ENCODE measurements around the gene PRPF6. TPM values are rescaled to one million over a fixed set of nuclear protein-coding genes. Genes with fewer than 3 reads are reported as not detected.

Gene PRPF6
- total and polyA plus RNA-seq, 2 of the 13 experiments (the other 11 are each of a cell fraction or from before 2014, with no cell fraction given) = 63.7 to 101 TPM

DNA sequence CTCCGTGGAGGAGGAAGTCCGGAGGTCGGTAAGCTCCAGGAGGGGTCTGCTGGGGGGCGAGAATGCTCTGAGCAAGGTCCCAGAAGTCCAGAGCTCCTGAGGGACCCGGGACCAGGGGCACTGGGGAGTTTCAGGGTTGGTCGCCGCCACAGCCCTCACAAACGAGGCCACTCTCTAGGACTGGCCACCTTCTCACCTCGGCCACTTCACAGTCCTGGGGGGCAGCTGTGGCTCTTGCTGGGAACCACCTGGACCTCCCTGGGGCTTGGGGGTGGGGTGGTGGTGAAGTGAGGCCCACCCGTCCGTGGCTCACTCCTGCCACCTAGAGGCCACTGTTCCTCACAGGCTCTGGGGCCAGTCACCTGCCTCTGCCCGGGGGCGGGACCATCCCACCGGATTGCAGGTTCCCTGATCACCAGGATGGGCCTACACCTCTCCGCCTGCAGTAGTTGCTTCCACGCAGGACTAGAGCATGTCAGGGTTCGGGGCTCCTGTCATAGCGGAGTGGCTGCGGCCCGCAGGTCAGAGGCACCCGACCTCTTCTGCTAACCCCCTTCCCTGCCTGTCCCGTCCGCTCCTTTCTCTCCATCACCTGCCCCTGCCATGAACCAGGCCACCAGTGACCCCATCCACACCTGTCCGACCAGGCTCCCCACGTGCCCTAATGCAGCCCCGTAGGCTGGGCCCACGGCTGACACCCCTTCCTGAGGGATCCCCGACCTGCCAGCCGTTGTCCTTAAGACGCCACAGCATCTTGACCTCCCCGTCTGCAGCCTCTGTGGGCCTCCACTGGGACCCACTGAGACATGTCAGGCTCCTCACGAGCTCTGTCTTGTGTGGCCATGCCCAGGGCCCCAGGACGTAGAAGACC lies 76.9 kb downstream of the PRPF6 start (continued):
- TF ChIP-seq FIP1L1 (IDR thresholded peaks at IDR 0.05; ENCODE audit: borderline replicate concordance, insufficient read depth, low read depth, low read length) (0 out of 2 replicates have a peak, but pooled peaks have one; percentile 63), ZNF768 (CRISPR knock-in tag; IDR thresholded peaks at IDR 0.05) (0 out of 2 replicates have a peak, but pooled peaks have one; percentile 43), SMYD3 (CRISPR knock-in tag; IDR thresholded peaks at IDR 0.05) (no peak), ZNF282 (IDR thresholded peaks at IDR 0.05; ENCODE audit: partially characterized antibody) (no peak), ZNF317 (CRISPR knock-in tag; IDR thresholded peaks at IDR 0.05) (peak; percentile 30; the same call in 1 of the 2 replicates), KDM1A (CRISPR knock-in tag; IDR thresholded peaks at IDR 0.05) (no peak), JUN (CRISPR knock-in tag; IDR thresholded peaks at IDR 0.05) (no peak), MED1 (CRISPR knock-in tag; IDR thresholded peaks at IDR 0.05) (peak; percentile 69), ZNF24 (IDR thresholded peaks at IDR 0.05) (no peak), ZNF3 (CRISPR knock-in tag; IDR thresholded peaks at IDR 0.05) (no peak), CBX1 (IDR thresholded peaks at IDR 0.05; ENCODE audit: low read depth) (peak; percentile 71), ZNF780A (CRISPR knock-in tag; IDR thresholded peaks at IDR 0.05) (peak; percentile 24; the same call in 1 of the 2 replicates), HOXA5 (CRISPR knock-in tag; IDR thresholded peaks at IDR 0.05) (peak; percentile 67; the same call in 1 of the 2 replicates), ZNF850 (CRISPR knock-in tag; conservative IDR thresholded peaks at IDR 0.05) (no peak), ARNT (IDR thresholded peaks at IDR 0.05) (no peak), ZBTB20 (CRISPR knock-in tag; IDR thresholded peaks at IDR 0.05; ENCODE audit: borderline replicate concordance, low read depth) (no peak), AGO1 (IDR thresholded peaks at IDR 0.05; ENCODE audit: low read depth, low read length, poor library complexity, severe bottlenecking) (peak; percentile 59), MBNL3 (CRISPR knock-in tag; conservative IDR thresholded peaks at IDR 0.05) (no peak), SOX6 (IDR thresholded peaks at IDR 0.05) (no peak), SOX6 (CRISPR knock-in tag; IDR thresholded peaks at IDR 0.05) (peak; percentile 53), ZNF674 (CRISPR knock-in tag; IDR thresholded peaks at IDR 0.05; ENCODE audit: low read depth) (no peak), KLF11 (CRISPR knock-in tag; IDR thresholded peaks at IDR 0.05) (no peak), ZNF501 (CRISPR knock-in tag; IDR thresholded peaks at IDR 0.05) (peak; percentile 78)
- TF ChIP-seq, protein P1, sequence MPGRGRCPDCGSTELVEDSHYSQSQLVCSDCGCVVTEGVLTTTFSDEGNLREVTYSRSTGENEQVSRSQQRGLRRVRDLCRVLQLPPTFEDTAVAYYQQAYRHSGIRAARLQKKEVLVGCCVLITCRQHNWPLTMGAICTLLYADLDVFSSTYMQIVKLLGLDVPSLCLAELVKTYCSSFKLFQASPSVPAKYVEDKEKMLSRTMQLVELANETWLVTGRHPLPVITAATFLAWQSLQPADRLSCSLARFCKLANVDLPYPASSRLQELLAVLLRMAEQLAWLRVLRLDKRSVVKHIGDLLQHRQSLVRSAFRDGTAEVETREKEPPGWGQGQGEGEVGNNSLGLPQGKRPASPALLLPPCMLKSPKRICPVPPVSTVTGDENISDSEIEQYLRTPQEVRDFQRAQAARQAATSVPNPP (CRISPR knock-in tag; IDR thresholded peaks at IDR 0.05) = no peak
- TF ChIP-seq, protein P2, sequence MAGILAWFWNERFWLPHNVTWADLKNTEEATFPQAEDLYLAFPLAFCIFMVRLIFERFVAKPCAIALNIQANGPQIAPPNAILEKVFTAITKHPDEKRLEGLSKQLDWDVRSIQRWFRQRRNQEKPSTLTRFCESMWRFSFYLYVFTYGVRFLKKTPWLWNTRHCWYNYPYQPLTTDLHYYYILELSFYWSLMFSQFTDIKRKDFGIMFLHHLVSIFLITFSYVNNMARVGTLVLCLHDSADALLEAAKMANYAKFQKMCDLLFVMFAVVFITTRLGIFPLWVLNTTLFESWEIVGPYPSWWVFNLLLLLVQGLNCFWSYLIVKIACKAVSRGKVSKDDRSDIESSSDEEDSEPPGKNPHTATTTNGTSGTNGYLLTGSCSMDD (CRISPR knock-in tag; IDR thresholded peaks at IDR 0.05) = no peak
- TF ChIP-seq, protein P3, sequence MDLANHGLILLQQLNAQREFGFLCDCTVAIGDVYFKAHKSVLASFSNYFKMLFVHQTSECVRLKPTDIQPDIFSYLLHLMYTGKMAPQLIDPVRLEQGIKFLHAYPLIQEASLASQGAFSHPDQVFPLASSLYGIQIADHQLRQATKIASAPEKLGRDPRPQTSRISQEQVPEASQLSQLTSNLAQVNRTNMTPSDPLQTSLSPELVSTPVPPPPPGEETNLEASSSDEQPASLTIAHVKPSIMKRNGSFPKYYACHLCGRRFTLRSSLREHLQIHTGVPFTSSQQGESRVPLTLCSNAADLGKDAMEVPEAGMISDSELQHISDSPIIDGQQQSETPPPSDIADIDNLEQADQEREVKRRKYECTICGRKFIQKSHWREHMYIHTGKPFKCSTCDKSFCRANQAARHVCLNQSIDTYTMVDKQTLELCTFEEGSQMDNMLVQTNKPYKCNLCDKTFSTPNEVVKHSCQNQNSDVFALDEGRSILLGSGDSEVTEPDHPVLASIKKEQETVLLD (CRISPR knock-in tag; IDR thresholded peaks at IDR 0.05; ENCODE audit: low read depth) = no peak; the same call in 1 of the 2 replicates
- TF ChIP-seq, protein P4, sequence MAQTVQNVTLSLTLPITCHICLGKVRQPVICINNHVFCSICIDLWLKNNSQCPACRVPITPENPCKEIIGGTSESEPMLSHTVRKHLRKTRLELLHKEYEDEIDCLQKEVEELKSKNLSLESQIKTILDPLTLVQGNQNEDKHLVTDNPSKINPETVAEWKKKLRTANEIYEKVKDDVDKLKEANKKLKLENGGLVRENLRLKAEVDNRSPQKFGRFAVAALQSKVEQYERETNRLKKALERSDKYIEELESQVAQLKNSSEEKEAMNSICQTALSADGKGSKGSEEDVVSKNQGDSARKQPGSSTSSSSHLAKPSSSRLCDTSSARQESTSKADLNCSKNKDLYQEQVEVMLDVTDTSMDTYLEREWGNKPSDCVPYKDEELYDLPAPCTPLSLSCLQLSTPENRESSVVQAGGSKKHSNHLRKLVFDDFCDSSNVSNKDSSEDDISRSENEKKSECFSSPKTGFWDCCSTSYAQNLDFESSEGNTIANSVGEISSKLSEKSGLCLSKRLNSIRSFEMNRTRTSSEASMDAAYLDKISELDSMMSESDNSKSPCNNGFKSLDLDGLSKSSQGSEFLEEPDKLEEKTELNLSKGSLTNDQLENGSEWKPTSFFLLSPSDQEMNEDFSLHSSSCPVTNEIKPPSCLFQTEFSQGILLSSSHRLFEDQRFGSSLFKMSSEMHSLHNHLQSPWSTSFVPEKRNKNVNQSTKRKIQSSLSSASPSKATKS (CRISPR knock-in tag; IDR thresholded peaks at IDR 0.05) = no peak

Data from HepG2 (cell line).